Epithelial cell of esophagus (primary cell): ENCODE measurements around the gene SLC25A23.

Experiments
- DNase-seq: peaks from one replicate; pipeline ENCODE4 v3.0.0; 2010; ENCODE audit warnings: low read depth
- H3K4me3 ChIP-seq: 2 replicates; pipeline ENCODE4 v1.5.1; 2011; ENCODE audit warnings: mild to moderate bottlenecking, low read length, control low read depth
- CTCF ChIP-seq: IDR thresholded peaks from 2 replicates; pipeline ENCODE4 v1.5.1; 2011; ENCODE audit warnings: low read depth, mild to moderate bottlenecking, low read length, control low read depth, inconsistent platforms; ENCODE audit not compliant: insufficient read depth; ENCODE audit errors: missing control alignments

The SLC25A23 gene

GRCh38 chr19:6478815-6479214, 19.2 kb upstream of the SLC25A23 start:
- DNase-seq: no peak
- H3K4me3 ChIP-seq: no peak overlapping the region
- TF ChIP-seq CTCF: no peak

DNA sequence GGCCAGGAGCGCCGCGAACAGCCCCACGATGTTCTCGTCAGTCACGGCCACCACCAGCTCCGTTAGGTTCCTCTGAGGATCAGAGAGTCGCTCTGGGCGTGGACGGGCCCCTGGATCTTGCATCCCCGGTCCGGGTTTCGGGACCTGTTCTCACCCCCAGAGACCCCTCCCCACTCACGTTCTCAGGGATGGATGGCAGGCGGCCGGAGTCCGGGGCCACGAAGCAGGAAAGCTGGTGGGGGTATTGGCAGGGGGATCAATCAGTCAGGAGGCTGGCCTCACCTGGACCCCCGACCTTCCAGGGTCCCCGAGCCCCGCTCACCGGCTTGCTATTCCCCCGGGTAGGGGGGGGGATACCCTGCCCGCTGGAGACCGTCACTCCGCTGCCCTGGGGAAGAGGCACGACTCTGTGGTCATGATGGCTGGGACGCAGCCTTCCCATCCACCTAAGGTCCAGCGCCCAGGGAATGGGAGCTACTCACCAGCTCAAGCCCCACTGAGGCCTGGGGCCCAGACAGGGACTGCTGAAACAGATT, 17.4 kb upstream of the SLC25A23 start:
- TF ChIP-seq CTCF: no peak
- peak overlapping the region; percentile 35 for H3K4me3 ChIP-seq
- no peak for DNase-seq

DNA sequence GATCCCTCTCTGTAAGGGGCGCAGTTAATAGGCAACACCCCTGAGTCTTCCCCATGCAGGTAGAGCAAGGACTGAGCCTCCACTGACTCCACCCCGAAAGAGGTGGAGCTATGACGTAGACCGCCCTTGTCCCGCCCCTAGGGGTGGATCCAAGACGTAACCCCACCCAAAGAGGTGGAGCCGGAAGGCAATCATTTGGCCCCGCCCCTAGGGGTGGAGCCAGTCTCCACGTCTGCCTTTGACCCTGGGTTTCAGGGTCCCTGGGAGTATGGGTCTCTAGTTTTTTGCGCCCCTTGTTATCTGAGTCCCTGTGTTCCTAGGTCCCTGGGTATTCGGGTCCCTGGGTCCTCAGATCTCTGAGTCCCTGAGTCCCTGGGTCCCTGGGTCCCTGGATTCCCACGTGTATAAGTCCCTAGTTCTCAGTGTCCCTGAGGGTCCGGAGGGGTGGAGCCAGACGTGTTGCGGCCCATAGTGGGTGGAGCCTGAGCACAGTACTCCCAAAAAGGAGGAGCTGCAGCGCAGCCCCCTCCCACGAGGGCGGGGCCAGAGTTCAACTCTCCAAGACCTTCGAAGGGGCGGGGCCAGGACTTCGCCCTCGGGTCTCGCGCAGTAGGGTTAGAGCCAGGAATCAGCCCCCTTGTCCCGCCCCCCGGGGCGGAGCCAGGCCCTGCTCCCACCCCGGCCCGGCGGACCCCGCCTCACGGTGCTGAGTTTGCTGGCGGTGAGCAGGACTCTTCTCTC, 16.7 kb upstream of the SLC25A23 start:
- DNase-seq: peak; percentile 83
- TF ChIP-seq CTCF: no peak
- peak overlapping the region; percentile 35 for H3K4me3 ChIP-seq

DNA sequence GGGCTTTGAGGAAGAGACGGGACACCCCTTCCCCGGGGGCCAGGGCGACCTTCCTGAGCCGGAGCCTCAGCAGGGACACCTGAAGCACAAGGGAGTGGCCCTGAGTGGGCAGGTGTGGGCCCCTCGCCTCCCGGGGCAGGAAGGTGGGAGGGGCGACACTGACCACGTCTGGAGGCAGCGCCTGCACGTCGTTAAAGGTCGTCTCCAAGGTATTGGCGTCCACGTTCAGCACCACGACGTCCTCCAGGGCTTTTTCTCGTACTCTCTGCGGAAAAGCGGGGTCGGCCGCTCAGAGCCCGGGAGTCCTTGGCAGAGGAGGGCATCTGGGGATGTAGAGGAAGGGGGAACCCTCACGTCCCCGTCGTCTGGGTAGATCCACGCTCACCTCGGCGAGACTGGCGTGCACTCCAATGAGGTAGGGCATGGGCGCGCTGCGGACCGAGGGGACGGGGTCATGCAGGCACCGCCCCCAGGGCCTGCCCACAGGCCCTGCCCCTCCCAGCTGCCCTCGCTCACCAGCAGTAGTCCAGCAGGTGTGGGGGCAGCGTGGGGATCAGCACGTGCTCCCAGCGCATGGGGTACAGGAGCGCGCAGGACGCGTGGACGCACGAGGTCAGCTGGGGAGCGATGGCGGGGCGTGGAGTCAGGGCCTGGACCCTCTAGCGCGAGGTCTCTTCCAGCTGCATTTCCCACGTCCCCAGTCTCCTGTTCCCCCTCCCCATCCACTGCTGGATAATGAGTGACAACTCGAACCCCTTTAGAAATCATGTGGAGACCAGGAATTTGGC, 15.9 kb upstream of the SLC25A23 start:
- no peak for TF ChIP-seq CTCF
- peak overlapping the region; percentile 35 for H3K4me3 ChIP-seq
- DNase-seq: no peak

DNA sequence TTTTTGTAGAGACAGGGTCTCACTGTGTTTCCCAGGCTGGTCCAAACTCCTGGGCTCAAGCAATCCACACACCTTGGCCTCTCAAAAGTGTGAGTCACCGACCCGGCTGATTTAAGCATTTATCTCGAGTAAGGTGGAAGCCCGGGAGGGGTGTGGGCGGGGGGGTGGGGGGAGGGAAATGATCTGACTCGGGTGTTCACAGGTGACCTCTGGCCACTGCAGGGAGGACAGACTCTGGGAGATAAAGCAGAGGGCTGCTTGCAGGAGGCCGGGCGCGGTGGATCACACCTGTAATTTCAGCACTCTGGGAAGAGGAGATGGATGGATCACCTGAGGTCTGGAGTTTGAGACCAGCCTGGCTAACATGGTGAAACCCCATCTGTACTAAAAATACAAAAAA, 14.1 kb upstream of the SLC25A23 start:
- TF ChIP-seq CTCF: no peak
- DNase-seq: no peak
- H3K4me3 ChIP-seq: no peak overlapping the region

- DNase-seq: no peak
- no peak for TF ChIP-seq CTCF
- no peak overlapping the region for H3K4me3 ChIP-seq
Measured at GRCh38 chr19:6472713-6473112, 13.1 kb upstream of the SLC25A23 start.
